ENCODE results near the gene FKBP4.

FKBP4 gene

GRCh38 chr12:2826036-2826435 lies 31.3 kb downstream of the FKBP4 start:
- no peak overlapping the region for H3K9ac ChIP-seq (ENCODE audit: low read length in 5 of 5)

GRCh38 chr12:2826721-2827515 lies 32.1 kb downstream of the FKBP4 start:
- H3K36me3 ChIP-seq (ENCODE audit: control insufficient read depth in 5 of 5, insufficient read depth in 5 of 5, low read length in 5 of 5): peaks cover 18 to 95% (median 82%) of the 10 kb centered on the region in 5 donors

More at GRCh38 chr12:2826036-2826435, 31.3 kb downstream of the FKBP4 start:
- H3K4me3 ChIP-seq (ENCODE audit: low read depth in 1 of 5, low read length in 5 of 5): no peak overlapping the region
- no peaks in the 10 kb centered on the region for H3K27me3 ChIP-seq (ENCODE audit: control insufficient read depth in 5 of 5, insufficient read depth in 4 of 5, low read length in 5 of 5)
- H3K27ac ChIP-seq (ENCODE audit: low read depth, low read length): no peak overlapping the region
- H3K9me3 ChIP-seq (ENCODE audit: control insufficient read depth in 5 of 5, low read length in 5 of 5): no peaks in the 10 kb centered on the region
- H3K36me3 ChIP-seq (ENCODE audit: control insufficient read depth in 5 of 5, insufficient read depth in 5 of 5, low read length in 5 of 5): peaks cover 18 to 96% (median 85%) of the 10 kb centered on the region in 5 donors
- no peaks in the 10 kb centered on the region for H3K4me1 ChIP-seq (ENCODE audit: control insufficient read depth in 5 of 5, insufficient read depth in 5 of 5, low read length in 5 of 5)

GRCh38 chr12:2829275-2829674 lies 34.5 kb downstream of the FKBP4 start:
- Histone ChIP-seq H3K4me1 (ENCODE audit: control insufficient read depth in 5 of 5, insufficient read depth in 5 of 5, low read length in 5 of 5) (peaks cover 0 to 7% (median under 1%) of the 10 kb centered on the region in 5 donors), H3K27me3 (ENCODE audit: control insufficient read depth in 5 of 5, insufficient read depth in 4 of 5, low read length in 5 of 5) (peaks cover 0 to 5% (median 1%) of the 10 kb centered on the region in 5 donors), H3K9ac (ENCODE audit: low read length in 5 of 5) (no peak overlapping the region), H3K27ac (ENCODE audit: low read depth, low read length) (no peak overlapping the region), H3K4me3 (ENCODE audit: low read depth in 1 of 5, low read length in 5 of 5) (no peak overlapping the region), H3K9me3 (ENCODE audit: control insufficient read depth in 5 of 5, low read length in 5 of 5) (no peaks in the 10 kb centered on the region), H3K36me3 (ENCODE audit: control insufficient read depth in 5 of 5, insufficient read depth in 5 of 5, low read length in 5 of 5) (peaks cover 10 to 76% (median 62%) of the 10 kb centered on the region in 5 donors)

More at GRCh38 chr12:2826721-2827515, 32.1 kb downstream of the FKBP4 start:
- H3K9ac ChIP-seq (ENCODE audit: low read length in 5 of 5): no peak overlapping the region
- H3K9me3 ChIP-seq (ENCODE audit: control insufficient read depth in 5 of 5, low read length in 5 of 5): no peaks in the 10 kb centered on the region
- H3K4me1 ChIP-seq (ENCODE audit: control insufficient read depth in 5 of 5, insufficient read depth in 5 of 5, low read length in 5 of 5): no peaks in the 10 kb centered on the region
- H3K4me3 ChIP-seq (ENCODE audit: low read depth in 1 of 5, low read length in 5 of 5): no peak overlapping the region
- H3K27me3 ChIP-seq (ENCODE audit: control insufficient read depth in 5 of 5, insufficient read depth in 4 of 5, low read length in 5 of 5): no peaks in the 10 kb centered on the region
- H3K27ac ChIP-seq (ENCODE audit: low read depth, low read length): no peak overlapping the region

GRCh38 chr12:2832550-2833127 lies 37.9 kb downstream of the FKBP4 start:
- H3K27me3 ChIP-seq (ENCODE audit: control insufficient read depth in 5 of 5, insufficient read depth in 4 of 5, low read length in 5 of 5): peaks cover 0 to 18% (median 9%) of the 10 kb centered on the region in 5 donors
- no peak overlapping the region for H3K27ac ChIP-seq (ENCODE audit: low read depth, low read length)
- peaks cover 0 to 14% (median 9%) of the 10 kb centered on the region in 5 donors for H3K4me1 ChIP-seq (ENCODE audit: control insufficient read depth in 5 of 5, insufficient read depth in 5 of 5, low read length in 5 of 5)
- H3K9ac ChIP-seq (ENCODE audit: low read length in 5 of 5): no peak overlapping the region
- H3K36me3 ChIP-seq (ENCODE audit: control insufficient read depth in 5 of 5, insufficient read depth in 5 of 5, low read length in 5 of 5): peaks cover 3 to 44% (median 28%) of the 10 kb centered on the region in 5 donors
- H3K9me3 ChIP-seq (ENCODE audit: control insufficient read depth in 5 of 5, low read length in 5 of 5): no peaks in the 10 kb centered on the region
- H3K4me3 ChIP-seq (ENCODE audit: low read depth in 1 of 5, low read length in 5 of 5): no peak overlapping the region

- Histone ChIP-seq H3K27ac (ENCODE audit: low read depth, low read length) (no peak overlapping the region), H3K27me3 (ENCODE audit: control insufficient read depth in 5 of 5, insufficient read depth in 4 of 5, low read length in 5 of 5) (peaks cover 0 to 18% (median 9%) of the 10 kb centered on the region in 5 donors), H3K4me1 (ENCODE audit: control insufficient read depth in 5 of 5, insufficient read depth in 5 of 5, low read length in 5 of 5) (peaks cover 0 to 14% (median 9%) of the 10 kb centered on the region in 5 donors), H3K36me3 (ENCODE audit: control insufficient read depth in 5 of 5, insufficient read depth in 5 of 5, low read length in 5 of 5) (peaks cover 3 to 44% (median 26%) of the 10 kb centered on the region in 5 donors), H3K4me3 (ENCODE audit: low read depth in 1 of 5, low read length in 5 of 5) (no peak overlapping the region), H3K9me3 (ENCODE audit: control insufficient read depth in 5 of 5, low read length in 5 of 5) (no peaks in the 10 kb centered on the region), H3K9ac (ENCODE audit: low read length in 5 of 5) (no peak overlapping the region)
Observed at GRCh38 chr12:2833327-2833726, 38.6 kb downstream of the FKBP4 start.

- no peak overlapping the region for H3K9ac ChIP-seq (ENCODE audit: low read length in 5 of 5)
- peaks cover 3 to 44% (median 28%) of the 10 kb centered on the region in 5 donors for H3K36me3 ChIP-seq (ENCODE audit: control insufficient read depth in 5 of 5, insufficient read depth in 5 of 5, low read length in 5 of 5)
- H3K27ac ChIP-seq (ENCODE audit: low read depth, low read length): no peak overlapping the region
- peaks cover 0 to 14% (median 9%) of the 10 kb centered on the region in 5 donors for H3K4me1 ChIP-seq (ENCODE audit: control insufficient read depth in 5 of 5, insufficient read depth in 5 of 5, low read length in 5 of 5)
- no peak overlapping the region for H3K4me3 ChIP-seq (ENCODE audit: low read depth in 1 of 5, low read length in 5 of 5)
- peaks cover 0 to 18% (median 9%) of the 10 kb centered on the region in 5 donors for H3K27me3 ChIP-seq (ENCODE audit: control insufficient read depth in 5 of 5, insufficient read depth in 4 of 5, low read length in 5 of 5)
- H3K9me3 ChIP-seq (ENCODE audit: control insufficient read depth in 5 of 5, low read length in 5 of 5): no peaks in the 10 kb centered on the region
Observed at GRCh38 chr12:2833810-2834209, 39.0 kb downstream of the FKBP4 start.

- Histone ChIP-seq H3K27ac (ENCODE audit: low read depth, low read length) (no peak within 1 kb of the TSS), H3K27me3 (ENCODE audit: control insufficient read depth in 5 of 5, insufficient read depth in 4 of 5, low read length in 5 of 5) (peaks cover 0 to 18% (median 9%) of the 10 kb centered on the region in 5 donors), H3K9me3 (ENCODE audit: control insufficient read depth in 5 of 5, low read length in 5 of 5) (no peaks in the 10 kb centered on the region), H3K4me1 (ENCODE audit: control insufficient read depth in 5 of 5, insufficient read depth in 5 of 5, low read length in 5 of 5) (peaks cover 0 to 14% (median 9%) of the 10 kb centered on the region in 5 donors), H3K36me3 (ENCODE audit: control insufficient read depth in 5 of 5, insufficient read depth in 5 of 5, low read length in 5 of 5) (peaks cover 0 to 40% (median 26%) of the 10 kb centered on the region in 5 donors), H3K4me3 (ENCODE audit: low read depth in 1 of 5, low read length in 5 of 5) (no peak within 1 kb of the TSS), H3K9ac (ENCODE audit: low read length in 5 of 5) (no peak within 1 kb of the TSS)
Observed at GRCh38 chr12:2834581-2835491, 40.1 kb downstream of the FKBP4 start, which contains the start of gene NRIP2. NRIP2 (minus strand) TSS chr12:2835035; CDS start chr12:2834983, 52 bp downstream.

- peaks cover 0 to 18% (median 9%) of the 10 kb centered on the region in 5 donors for H3K27me3 ChIP-seq (ENCODE audit: control insufficient read depth in 5 of 5, insufficient read depth in 4 of 5, low read length in 5 of 5)
- peaks cover 0 to 35% (median 19%) of the 10 kb centered on the region in 5 donors for H3K36me3 ChIP-seq (ENCODE audit: control insufficient read depth in 5 of 5, insufficient read depth in 5 of 5, low read length in 5 of 5)
- H3K9me3 ChIP-seq (ENCODE audit: control insufficient read depth in 5 of 5, low read length in 5 of 5): no peaks in the 10 kb centered on the region
- peaks cover 0 to 14% (median 9%) of the 10 kb centered on the region in 5 donors for H3K4me1 ChIP-seq (ENCODE audit: control insufficient read depth in 5 of 5, insufficient read depth in 5 of 5, low read length in 5 of 5)
- no peak overlapping the region for H3K4me3 ChIP-seq (ENCODE audit: low read depth in 1 of 5, low read length in 5 of 5)
- H3K27ac ChIP-seq (ENCODE audit: low read depth, low read length): no peak overlapping the region
- H3K9ac ChIP-seq (ENCODE audit: low read length in 5 of 5): no peak overlapping the region
Observed at GRCh38 chr12:2835691-2836403, 41.1 kb downstream of the FKBP4 start.

GRCh38 chr12:2836574-2836973 lies 41.8 kb downstream of the FKBP4 start:
- no peak overlapping the region for H3K27ac ChIP-seq (ENCODE audit: low read depth, low read length)
- H3K36me3 ChIP-seq (ENCODE audit: control insufficient read depth in 5 of 5, insufficient read depth in 5 of 5, low read length in 5 of 5): peaks cover 0 to 34% (median 16%) of the 10 kb centered on the region in 5 donors
- H3K9me3 ChIP-seq (ENCODE audit: control insufficient read depth in 5 of 5, low read length in 5 of 5): no peaks in the 10 kb centered on the region
- no peak overlapping the region for H3K9ac ChIP-seq (ENCODE audit: low read length in 5 of 5)
- H3K4me1 ChIP-seq (ENCODE audit: control insufficient read depth in 5 of 5, insufficient read depth in 5 of 5, low read length in 5 of 5): peaks cover 0 to 14% (median 9%) of the 10 kb centered on the region in 5 donors
- H3K4me3 ChIP-seq (ENCODE audit: low read depth in 1 of 5, low read length in 5 of 5): no peak overlapping the region
- H3K27me3 ChIP-seq (ENCODE audit: control insufficient read depth in 5 of 5, insufficient read depth in 4 of 5, low read length in 5 of 5): peaks cover 0 to 18% (median 9%) of the 10 kb centered on the region in 5 donors

Data from subcutaneous abdominal adipose tissue (tissue), 5 donors.